ENCODE measurements around the gene BCKDHA.

BCKDHA gene

DNA sequence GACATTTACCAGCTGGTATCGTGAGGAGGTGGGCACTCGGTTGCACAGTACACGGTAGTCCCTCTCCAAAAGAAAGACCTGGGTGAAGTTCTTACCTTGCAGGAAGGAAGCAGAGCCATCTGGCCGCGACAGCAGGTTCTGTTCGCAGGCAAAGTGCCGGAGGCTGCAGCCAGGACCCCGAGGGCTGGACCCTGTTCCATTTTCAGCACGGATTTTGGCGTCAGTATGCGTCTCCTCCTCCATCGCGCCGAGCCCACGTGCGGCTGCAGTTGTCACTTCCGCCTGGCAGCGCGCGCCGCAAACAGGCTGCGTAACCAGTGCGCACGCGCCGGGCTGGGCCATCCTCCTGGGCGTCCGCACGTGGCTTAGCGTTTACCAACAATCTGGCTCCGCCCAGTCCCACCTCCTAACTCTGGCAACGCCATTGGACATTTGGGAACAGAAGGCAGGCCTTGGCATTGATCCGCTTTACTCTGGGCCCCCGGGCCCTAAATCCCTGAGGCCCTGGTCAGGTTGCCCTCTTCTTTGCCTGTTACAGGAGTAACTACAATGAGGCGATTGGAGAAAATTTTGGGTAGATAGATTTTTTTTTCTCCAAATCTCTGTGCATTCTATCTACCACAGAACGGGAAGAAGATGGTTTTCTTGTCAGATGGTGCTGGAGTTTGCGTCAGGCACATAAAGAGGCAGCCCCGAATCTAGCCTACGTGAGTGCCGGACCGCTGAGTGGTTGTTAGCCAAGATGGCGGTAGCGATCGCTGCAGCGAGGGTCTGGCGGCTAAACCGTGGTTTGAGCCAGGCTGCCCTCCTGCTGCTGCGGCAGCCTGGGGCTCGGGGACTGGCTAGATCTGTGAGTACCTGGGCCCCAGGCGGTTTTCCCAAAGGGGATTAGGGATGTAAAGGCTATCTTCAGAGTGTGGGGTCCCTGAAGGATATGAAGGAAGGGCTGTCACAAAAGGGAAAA is at the start of gene BCKDHA, which contains the start of gene EXOSC5:
Gene BCKDHA, plus strand, starts transcription at position 733 of the 964 bp plus-strand sequence. Its CDS starts 10 bp downstream, at position 743.
Gene EXOSC5, minus strand, starts transcription at position 274 of the 964 bp plus-strand sequence. Its CDS starts 31 bp downstream, at position 243.
- no peaks in the 10 kb centered on the region for H3K9me3 Mint-ChIP-seq
- H3K4me3 Mint-ChIP-seq, result peak within 1 kb of the TSS; percentile 94
- peaks cover 4% of the 10 kb centered on the region for H3K36me3 Mint-ChIP-seq (ENCODE audit: low read depth)
- H3K4me1 Mint-ChIP-seq (ENCODE audit: low read depth), result peaks cover 40% of the 10 kb centered on the region
- peak within 1 kb of the TSS; percentile 100 for H3K27ac Mint-ChIP-seq
- H3K27me3 Mint-ChIP-seq, result no peaks in the 10 kb centered on the region

DNA sequence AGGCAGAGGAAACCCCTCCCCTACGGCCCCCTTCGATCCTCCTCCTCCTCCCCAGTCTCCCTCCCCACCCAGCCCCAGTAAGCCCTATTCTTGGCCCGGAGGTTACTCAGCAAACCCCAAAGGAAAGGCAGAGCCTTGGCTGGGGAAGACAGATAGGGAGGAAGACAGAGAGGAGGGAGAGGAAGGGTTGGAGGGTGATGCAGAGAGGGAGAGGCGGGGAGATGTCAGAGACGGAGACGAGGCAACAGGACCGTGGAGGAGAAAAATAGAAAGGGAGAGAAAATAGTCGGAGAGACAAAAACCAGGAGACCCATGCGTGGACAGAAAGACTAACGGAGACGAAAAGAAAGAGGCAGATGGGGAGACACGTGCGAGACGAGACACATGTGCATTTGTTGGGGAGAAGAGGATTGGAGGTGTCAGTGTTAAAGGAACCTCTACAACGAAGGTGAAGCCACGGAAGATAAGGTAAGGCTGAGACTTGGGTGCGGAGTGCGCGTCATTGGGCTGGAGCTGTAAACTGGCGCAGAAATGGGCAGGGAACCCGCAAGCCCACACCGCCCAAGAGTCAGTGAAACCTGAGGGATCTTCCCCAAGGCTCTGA is 46.8 kb upstream of the BCKDHA start:
- Mint-ChIP-seq H3K9me3 (no peaks in the 10 kb centered on the region), H3K4me3 (peak overlapping the region; percentile 94), H3K27ac (peak overlapping the region; percentile 98), H3K4me1 (ENCODE audit: low read depth) (peaks cover 45% of the 10 kb centered on the region), H3K36me3 (ENCODE audit: low read depth) (peaks cover 52% of the 10 kb centered on the region), H3K27me3 (no peaks in the 10 kb centered on the region)

- Mint-ChIP-seq H3K4me3 (peak overlapping the region; percentile 94), H3K27ac (peak overlapping the region; percentile 99), H3K4me1 (ENCODE audit: low read depth) (peaks cover 50% of the 10 kb centered on the region), H3K9me3 (no peaks in the 10 kb centered on the region), H3K36me3 (ENCODE audit: low read depth) (peaks cover 44% of the 10 kb centered on the region), H3K27me3 (no peaks in the 10 kb centered on the region)
These were observed 46.0 kb upstream of the BCKDHA start for GRCh38 chr19:41351339-41352245.

- Mint-ChIP-seq H3K4me3 (peak overlapping the region; percentile 94), H3K27ac (peak overlapping the region; percentile 99), H3K27me3 (no peaks in the 10 kb centered on the region), H3K4me1 (ENCODE audit: low read depth) (peaks cover 56% of the 10 kb centered on the region), H3K36me3 (ENCODE audit: low read depth) (peaks cover 43% of the 10 kb centered on the region), H3K9me3 (no peaks in the 10 kb centered on the region)
These were observed 45.4 kb upstream of the BCKDHA start for GRCh38 chr19:41352279-41352608.

DNA sequence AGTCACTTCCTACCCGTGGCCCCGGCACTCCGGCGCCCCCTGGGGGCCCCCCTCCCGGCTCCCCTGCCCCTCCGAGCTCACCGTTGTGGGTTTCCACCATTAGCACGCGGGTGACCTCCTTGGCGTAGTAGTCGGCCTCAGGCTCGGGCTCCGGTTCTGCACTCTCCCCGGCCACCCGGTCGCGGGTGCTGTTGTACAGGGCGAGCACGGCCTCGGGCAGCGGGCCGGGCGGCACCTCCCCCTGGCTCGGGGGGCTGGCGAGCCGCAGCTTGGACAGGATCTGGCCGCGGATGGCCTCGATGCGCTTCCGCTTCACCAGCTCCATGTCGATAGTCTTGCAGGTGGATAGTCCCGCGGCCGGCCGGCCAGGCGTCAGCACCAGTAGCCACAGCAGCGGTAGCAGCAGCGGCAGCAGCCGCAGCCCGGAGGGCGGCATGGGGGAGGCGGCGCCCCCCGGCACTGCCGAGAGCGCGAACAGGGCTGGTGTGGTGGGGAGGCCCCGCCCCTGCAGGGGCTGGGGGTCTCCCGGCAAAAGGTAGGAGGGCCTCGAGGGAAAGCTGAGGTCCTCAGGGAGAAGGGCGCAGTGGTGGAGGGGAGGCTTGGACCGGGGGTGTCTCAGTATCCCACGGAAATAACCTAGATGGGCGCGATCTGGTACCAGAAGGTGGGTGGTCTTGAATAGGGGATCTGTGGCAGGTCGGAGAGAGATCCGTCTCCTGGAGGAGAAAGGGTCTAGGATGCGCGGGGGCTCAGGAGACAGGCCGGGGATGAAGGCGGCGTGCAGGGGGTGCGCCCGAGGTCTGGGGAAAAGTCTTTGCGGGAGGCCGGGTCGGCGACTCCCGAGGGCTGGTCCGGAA is 44.8 kb upstream of the BCKDHA start:
- peaks cover 38% of the 10 kb centered on the region for H3K36me3 Mint-ChIP-seq (ENCODE audit: low read depth)
- H3K4me1 Mint-ChIP-seq (ENCODE audit: low read depth), result peaks cover 62% of the 10 kb centered on the region
- H3K27me3 Mint-ChIP-seq, result no peaks in the 10 kb centered on the region
- peak overlapping the region; percentile 94 for H3K4me3 Mint-ChIP-seq
- H3K27ac Mint-ChIP-seq, result peak overlapping the region; percentile 99
- no peaks in the 10 kb centered on the region for H3K9me3 Mint-ChIP-seq

- Mint-ChIP-seq H3K4me1 (ENCODE audit: low read depth) (peaks cover 65% of the 10 kb centered on the region), H3K4me3 (peak within 1 kb of the TSS; percentile 94), H3K9me3 (no peaks in the 10 kb centered on the region), H3K36me3 (ENCODE audit: low read depth) (peaks cover 36% of the 10 kb centered on the region), H3K27ac (peak within 1 kb of the TSS; percentile 99), H3K27me3 (no peaks in the 10 kb centered on the region)
These were observed 43.9 kb upstream of the BCKDHA start, which contains the start of gene TGFB1 for GRCh38 chr19:41353466-41354342. Gene TGFB1, minus strand, starts transcription at chr19:41353922. Its CDS starts 878 bp downstream, at chr19:41353044.

- Mint-ChIP-seq H3K27me3 (no peaks in the 10 kb centered on the region), H3K9me3 (no peaks in the 10 kb centered on the region), H3K36me3 (ENCODE audit: low read depth) (peaks cover 29% of the 10 kb centered on the region), H3K27ac (peak overlapping the region; percentile 96), H3K4me3 (peak overlapping the region; percentile 89), H3K4me1 (ENCODE audit: low read depth) (peaks cover 57% of the 10 kb centered on the region)
These were observed 43.2 kb upstream of the BCKDHA start for GRCh38 chr19:41354343-41354953.

DNA sequence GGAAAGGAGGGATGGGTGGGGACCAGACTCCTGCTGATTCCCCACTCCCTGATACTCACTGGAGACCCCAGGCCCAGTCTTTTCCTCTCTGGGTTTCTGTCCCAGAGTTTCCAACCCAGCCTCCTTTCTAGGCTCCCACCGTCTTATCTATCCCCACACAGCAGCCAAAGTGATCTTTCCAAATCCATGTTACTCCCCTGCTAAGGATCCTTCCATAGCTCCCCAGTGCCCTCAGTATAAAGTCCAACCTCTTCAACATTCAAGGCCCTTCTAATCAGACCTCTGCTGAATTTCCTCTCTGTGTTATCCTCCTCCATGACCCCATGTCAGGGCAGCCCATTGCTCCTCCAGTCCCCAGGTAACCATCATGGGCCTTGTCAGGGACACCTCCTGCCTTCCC is 42.6 kb upstream of the BCKDHA start:
- H3K36me3 Mint-ChIP-seq (ENCODE audit: low read depth), result peaks cover 23% of the 10 kb centered on the region
- H3K4me3 Mint-ChIP-seq, result peak overlapping the region; percentile 64
- H3K4me1 Mint-ChIP-seq (ENCODE audit: low read depth), result peaks cover 52% of the 10 kb centered on the region
- H3K27ac Mint-ChIP-seq, result peak overlapping the region; percentile 97
- H3K9me3 Mint-ChIP-seq, result no peaks in the 10 kb centered on the region
- no peaks in the 10 kb centered on the region for H3K27me3 Mint-ChIP-seq

DNA sequence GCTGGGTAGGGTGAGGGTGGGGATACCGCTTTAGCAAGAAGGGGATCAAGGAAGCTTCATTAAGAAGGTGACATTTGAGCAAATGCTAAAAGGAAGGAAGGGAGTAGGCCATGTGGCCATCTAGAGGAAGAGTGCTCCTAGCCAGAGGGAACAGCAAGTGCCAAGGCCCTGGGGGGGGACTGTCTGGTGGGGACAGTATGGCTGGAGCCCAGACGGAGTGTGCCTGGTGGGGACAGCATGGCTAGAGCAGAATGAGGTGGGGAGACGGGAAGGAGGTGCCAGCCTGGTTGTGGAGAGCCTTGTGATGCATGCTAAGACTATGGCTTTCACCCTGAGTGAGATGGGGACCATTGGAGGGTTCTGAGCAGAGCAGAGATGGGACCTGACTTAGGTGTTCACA is 41.8 kb upstream of the BCKDHA start:
- H3K27me3 Mint-ChIP-seq, result no peaks in the 10 kb centered on the region

GRCh38 chr19:41356984-41357739 is 40.5 kb upstream of the BCKDHA start:
- H3K4me3 Mint-ChIP-seq, result peak overlapping the region; percentile 64
- no peaks in the 10 kb centered on the region for H3K27me3 Mint-ChIP-seq
- peak overlapping the region; percentile 97 for H3K27ac Mint-ChIP-seq
- peaks cover 46% of the 10 kb centered on the region for H3K4me1 Mint-ChIP-seq (ENCODE audit: low read depth)
- no peaks in the 10 kb centered on the region for H3K9me3 Mint-ChIP-seq
- peaks cover 13% of the 10 kb centered on the region for H3K36me3 Mint-ChIP-seq (ENCODE audit: low read depth)

More for the DNA sequence above, 41.8 kb upstream of the BCKDHA start:
- H3K36me3 Mint-ChIP-seq (ENCODE audit: low read depth), result peaks cover 21% of the 10 kb centered on the region
- H3K27ac Mint-ChIP-seq, result peak overlapping the region; percentile 97
- H3K4me3 Mint-ChIP-seq, result peak overlapping the region; percentile 64
- H3K9me3 Mint-ChIP-seq, result no peaks in the 10 kb centered on the region
- H3K4me1 Mint-ChIP-seq (ENCODE audit: low read depth), result peaks cover 49% of the 10 kb centered on the region

DNA sequence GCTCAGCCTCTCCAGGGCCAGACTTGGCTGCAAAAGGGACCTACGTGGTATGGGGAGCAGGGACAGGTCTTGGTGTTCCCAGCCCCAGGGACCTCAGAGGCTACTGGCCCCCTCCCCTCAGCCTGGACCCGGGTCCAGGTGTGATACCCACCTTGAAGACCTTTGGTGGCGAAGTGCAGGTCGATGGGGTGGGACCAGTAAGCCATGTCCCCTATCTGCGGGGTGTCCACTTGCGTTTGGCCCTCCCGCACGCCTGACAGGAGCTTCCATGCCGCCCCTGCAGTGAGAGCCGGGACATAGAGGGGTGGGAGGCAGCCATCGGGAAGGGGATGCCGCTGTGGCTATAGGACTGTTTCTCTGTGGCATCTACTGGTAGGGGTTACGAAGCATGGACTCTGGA is 39.9 kb upstream of the BCKDHA start:
- Mint-ChIP-seq H3K27ac (peak overlapping the region; percentile 65), H3K4me1 (ENCODE audit: low read depth) (peaks cover 51% of the 10 kb centered on the region), H3K36me3 (ENCODE audit: low read depth) (peaks cover 13% of the 10 kb centered on the region), H3K4me3 (no peak overlapping the region), H3K27me3 (no peaks in the 10 kb centered on the region), H3K9me3 (no peaks in the 10 kb centered on the region)

GRCh38 chr19:41359741-41360140 is 37.9 kb upstream of the BCKDHA start:
- Mint-ChIP-seq H3K4me1 (ENCODE audit: low read depth) (peaks cover 60% of the 10 kb centered on the region), H3K27ac (no peak overlapping the region), H3K4me3 (no peak overlapping the region)

More at GRCh38 chr19:41359741-41360140, 37.9 kb upstream of the BCKDHA start:
- H3K36me3 Mint-ChIP-seq (ENCODE audit: low read depth), result peaks cover 14% of the 10 kb centered on the region
- no peaks in the 10 kb centered on the region for H3K27me3 Mint-ChIP-seq
- H3K9me3 Mint-ChIP-seq, result no peaks in the 10 kb centered on the region
